T47D (cell line): ENCODE results near the gene FER1L5.

Experiments
- DNase-seq, 2 experiments: peaks; one replicate each; pipeline versions ENCODE4 v3.0.0 to v3.0.0-alpha.2; 2011 to 2012; ENCODE audit warnings: low read depth in 1 of 2, low spot score in 1 of 2
- JUND ChIP-seq: IDR thresholded peaks from 2 replicates; pipeline ENCODE4 v1.6.1; 2012; ENCODE audit warnings: low read depth
- in situ Hi-C: cut with HindIII; loops from 2 replicates; pipeline ENCODE4 v1.10.0; 2016; ENCODE audit warnings: low sequenced_read_pairs, low pct_unique_long_range_greater_than_20kb

FER1L5 gene

DNA sequence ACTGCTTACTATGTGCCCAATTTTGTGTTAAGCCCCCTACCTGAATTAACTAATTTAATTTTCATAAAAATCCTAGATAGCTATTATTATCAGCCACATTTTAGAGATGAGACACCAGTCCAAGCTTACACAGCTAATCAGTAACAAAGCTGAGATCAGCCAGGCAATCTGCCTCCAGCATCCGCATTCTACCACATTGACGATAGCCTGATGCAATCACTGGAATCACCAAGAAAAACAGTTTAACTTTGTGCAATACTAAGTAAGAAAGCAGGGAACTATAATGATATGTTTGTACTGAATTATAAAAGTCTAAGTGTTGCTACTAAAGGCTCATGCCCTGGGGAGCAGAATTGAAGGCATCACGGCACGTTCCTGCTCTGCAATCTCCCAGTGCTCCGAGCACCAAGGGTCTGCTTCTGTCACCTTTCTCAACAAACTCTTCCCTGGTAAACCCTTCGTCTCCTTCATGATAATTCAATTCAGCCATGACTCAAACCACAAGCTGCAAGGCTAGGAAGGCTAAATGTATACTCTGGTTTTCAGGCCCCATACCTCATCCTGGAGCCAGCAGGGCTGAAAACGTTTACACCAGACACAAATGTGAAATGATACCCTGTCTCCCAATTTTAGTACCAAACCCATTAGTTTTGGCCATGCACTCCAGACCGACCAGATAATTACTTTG lies 23.8 kb upstream of the FER1L5 start:
- in situ Hi-C loops, result no loop called here
- DNase-seq, result no peak
- no peak for TF ChIP-seq JUND

DNA sequence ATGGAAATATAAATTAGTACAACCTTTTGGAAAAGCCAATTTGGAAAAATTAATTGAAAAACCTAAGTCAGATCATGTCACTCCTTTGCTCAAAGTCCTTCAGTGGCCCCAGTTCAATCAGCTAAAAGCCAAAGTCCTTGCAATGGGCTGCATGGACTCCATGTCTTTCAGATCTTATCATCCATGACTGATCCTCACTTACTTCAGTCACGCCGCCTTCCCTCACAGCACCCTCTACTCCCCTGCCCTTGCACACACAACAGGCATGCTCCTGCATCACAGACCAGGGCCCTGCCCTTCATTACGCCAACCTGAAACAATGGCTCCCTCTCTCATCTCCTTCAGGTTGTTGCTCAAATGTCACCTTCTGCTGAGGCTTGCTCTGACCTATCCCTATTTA lies 20.0 kb upstream of the FER1L5 start:
- no peak for TF ChIP-seq JUND
- in situ Hi-C loops, result no loop called here
- no peak for DNase-seq

DNA sequence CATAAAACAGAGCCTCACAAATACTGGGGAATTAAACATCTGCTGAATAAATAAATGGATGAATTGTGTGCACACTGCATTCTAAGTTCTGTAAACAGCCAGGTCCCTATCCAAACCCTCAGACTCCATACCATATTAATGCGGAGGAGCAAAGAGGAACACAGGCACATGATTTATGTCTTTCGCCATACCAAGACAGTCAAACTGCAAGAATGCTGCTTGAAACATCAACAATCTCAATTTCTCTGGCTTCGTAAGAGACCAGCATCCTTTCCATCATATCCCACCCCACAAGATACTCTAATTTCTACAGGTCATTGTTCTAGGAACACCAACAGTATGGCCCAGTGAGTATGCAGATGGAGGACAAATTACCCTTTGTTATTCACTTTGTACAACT lies 19.4 kb upstream of the FER1L5 start:
- in situ Hi-C loops, result no loop called here
- no peak for TF ChIP-seq JUND
- no peak for DNase-seq

DNA sequence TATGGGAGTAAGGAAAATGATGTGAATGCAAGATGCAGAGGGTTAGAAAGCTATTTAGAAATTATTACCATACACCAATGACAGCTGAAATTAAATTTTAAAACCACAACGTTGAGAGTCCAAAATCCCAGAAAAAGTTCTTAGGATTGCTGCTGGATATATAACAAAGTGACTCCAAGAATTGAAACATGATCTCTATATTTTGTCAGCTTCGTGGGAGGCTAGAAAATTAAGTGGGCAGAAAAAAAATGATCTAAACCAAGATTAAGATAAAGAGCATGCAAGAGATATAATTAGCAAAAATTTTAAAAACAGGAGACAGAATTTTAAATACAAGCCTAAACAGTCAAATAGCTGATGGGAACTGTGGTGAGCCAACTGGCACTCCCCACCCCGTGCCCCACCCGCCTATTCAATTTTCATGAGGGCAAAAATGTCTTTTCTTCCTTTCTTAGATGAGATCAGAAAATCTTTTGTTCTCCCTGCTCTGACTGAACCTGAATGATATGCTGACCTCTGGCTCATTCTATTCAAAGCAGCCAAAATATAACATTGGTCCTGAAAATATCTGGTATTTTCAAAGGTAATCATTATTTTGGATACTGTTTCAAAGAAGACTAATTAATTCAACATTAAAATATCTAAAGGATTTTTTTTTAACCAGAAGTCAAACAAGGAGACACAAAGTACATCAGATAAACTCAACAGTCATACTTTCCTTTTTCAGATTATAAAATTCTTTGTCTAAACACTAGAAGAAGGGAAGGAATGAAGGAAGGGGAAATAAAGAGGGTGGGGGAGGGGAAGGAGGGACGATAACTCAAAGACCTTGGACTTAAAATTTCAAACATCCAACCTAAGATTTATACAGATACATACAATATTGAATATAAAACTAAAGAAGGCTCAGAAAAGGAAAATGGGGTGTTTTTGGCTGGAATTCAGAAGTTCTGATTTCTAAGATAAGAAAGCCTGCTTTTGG lies 16.7 kb upstream of the FER1L5 start:
- TF ChIP-seq JUND, result no peak
- in situ Hi-C loops, result no loop called here
- DNase-seq, result no peak

DNA sequence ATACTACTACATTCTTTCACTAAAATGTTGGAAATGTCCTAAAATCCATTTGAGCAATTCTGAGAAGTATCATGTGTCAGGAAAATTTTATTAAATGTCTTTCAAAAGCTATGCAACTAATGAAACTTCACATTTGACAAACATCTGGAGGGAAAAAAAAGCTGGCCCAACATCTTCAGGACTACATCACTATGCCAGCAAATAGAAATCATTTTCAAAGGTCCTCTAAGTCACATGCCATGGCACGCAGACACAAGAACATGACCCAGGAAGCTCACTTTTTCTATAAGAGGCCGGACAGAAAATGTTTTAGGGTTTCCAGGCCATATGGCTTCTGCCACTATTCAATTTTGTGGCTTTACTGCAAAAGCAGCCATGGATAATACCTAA lies 16.0 kb upstream of the FER1L5 start:
- no peak for DNase-seq

DNA sequence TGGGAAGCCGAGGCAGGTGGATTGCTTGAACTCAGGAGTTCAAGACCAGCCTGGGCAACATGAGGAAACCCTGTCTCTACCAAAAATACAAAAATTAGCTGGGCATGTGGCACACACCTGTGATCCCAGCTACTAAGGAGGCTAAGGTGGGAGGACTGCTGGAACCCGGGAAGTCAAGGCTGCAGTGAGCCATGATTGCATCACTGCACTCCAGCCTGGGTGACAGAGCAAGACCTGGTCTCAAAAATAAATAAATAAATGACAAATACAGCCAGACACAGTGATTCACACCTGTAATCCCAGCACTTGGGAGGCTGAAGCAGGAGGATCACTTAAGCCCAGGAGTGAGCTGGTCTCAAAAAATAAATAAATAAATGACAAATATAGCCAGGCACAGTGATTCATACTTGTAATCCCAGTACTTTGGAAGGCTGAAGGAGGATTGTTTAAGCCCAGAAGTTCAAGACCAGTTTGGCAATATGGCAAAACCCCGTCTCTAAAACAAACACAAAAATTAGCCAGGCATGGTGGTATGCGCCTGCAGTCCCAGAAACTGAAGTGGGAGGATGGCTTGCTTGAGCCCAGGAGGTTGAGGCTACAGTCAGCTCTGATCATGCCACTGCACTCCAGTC lies 10.6 kb upstream of the FER1L5 start:
- no peak for TF ChIP-seq JUND
- in situ Hi-C loops, result no loop called here
- DNase-seq, result peak in 1 of 2 experiments; percentile 9

More for the DNA sequence above, 16.0 kb upstream of the FER1L5 start:
- no peak for TF ChIP-seq JUND
- in situ Hi-C loops, result no loop called here

DNA sequence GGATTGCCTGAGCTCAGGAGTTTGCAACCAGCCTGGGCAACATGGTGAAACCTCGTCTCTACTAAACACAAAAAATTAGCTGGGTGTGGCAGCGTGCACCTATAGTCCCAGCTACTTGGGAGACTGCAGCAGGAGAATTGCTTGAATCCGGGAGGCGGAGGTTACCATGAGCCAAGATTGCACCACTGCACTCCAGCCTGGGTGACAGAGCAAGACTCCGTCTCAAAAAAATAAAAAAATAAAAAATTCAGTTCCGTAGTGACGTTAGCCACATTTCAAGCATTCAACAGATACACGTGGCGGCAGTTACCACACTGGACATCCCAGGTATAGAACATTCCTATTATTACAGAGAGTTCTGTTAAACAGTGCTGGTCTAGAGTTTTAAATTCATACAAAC lies 8.9 kb upstream of the FER1L5 start:
- no peak for TF ChIP-seq JUND
- no peak for DNase-seq
- in situ Hi-C loops, result no loop called here

DNA sequence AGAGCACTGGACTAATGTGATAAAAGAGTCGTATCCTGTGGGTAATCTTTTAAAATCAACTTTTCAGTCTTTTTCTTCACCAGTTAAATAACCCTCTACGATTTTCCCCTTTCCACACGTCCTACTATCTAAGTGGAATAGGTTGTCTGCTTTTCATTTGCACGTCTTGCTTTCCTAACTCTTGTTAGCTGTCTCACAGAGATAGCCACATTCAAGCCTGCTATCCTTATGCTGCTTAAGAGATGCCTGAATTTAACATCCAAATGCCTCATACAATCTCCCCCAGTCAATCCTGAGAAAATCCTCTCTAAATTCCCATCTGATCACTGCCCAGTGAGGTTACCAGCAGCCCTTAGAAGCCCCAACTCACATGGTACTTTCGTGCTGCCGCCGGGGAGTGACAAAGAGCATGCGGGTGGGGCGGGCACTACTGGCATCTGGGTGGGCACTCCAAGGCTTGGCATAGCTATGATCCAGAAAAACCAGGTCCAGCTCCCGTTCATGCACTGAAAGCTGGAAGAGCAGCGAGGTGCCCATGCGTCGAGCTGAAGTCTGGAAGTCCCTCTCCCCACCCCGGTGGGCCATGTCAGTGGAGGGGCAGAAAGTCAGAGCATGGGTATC lies 5.9 kb upstream of the FER1L5 start:
- in situ Hi-C loops, result no loop called here
- no peak for TF ChIP-seq JUND
- peak in 1 of 2 experiments; percentile 7 for DNase-seq

DNA sequence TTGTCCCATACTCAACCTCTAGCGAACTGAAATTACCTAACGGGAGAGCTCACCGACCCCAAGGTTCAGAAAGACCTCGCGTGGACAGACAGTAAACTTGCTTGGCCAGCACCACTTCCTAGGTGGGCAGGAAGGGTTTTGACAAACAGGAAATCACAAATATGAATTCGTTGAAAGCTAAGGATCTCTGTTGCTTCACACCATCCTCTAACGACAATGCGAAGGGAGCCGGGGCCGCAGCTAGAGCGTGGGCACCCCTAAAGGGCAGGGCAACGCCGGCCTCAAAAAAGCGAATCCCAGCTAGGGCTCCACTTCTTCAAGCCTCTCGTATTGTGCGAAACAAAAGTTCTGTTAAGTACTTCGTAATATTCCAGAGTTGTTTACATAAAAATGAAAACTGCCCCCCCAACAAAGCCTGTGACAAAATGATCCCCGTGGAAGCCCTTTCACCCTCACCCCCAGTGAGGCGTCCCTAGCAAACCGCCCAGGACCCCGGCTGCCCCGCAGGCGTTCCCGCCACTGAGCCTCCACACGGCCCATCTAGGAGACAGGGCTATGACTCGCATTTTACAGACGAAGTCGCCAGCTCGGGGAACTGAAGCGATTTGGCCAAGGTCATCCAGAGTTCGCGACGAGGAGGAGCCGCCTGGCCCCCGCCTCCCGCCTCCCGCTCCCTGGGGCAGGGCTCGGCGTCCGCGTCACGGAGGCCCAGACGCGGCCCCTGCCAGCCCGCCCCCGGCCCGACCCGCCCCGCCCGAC lies 5.0 kb upstream of the FER1L5 start:
- in situ Hi-C loops, result no loop called here
- TF ChIP-seq JUND, result no peak

DNA sequence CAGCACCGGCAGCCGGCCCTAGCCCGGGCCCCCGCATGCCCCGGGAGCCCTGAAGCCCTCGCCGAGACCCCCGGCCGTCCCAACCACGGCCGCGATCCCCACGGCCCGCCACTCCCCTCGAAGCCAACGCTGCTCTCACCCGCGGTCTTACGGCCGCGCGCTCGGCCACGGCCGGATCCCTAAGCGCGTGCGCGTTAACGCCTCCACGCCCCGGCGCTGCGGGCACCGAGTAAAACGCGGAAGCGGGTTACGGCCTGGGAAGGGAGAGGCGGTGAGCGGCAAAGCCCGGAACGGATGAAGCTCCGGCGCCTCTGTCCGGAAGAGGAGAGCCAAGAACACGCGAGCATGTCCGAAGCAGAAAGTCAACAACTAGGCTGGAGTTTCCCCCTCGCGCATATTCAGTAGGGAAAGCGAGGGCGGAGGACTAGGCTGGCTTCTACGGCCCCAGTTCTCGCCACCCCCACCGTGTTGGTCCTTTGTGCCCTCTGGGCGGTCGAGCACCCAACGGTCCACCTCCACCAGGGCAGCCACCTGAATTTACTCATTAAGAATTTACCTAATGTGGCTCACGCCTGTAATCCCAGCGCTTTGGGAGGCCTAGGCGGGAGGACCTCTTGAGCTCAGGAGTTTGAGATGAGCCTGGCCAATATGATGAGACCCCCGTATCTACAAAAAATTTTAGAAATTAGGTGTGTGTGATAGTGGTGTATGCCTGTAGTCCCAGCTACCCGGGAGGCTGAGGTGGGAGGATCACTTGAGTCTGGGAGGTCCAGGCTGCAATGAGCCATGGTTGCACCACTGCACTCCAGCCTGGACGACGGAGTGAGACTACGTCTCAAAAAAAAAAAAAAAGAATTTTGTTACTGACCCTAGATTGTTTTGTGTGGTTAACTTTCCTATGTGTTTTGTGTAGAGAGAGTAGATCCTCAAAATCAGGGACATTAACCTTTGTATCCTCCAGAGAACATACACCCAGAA lies 4.1 kb upstream of the FER1L5 start, which contains the start of gene KANSL3:
Gene KANSL3, minus strand, starts transcription at position 169 of the 978 bp plus-strand sequence. CDS start 1,177 bp downstream, outside the sequence.
- peak; percentile 90 for TF ChIP-seq JUND
- in situ Hi-C loops, result no loop called here
- peak; percentile 54 to 94 for DNase-seq

More for the DNA sequence above, 5.0 kb upstream of the FER1L5 start:
- DNase-seq, result peak; percentile 18 to 87

DNA sequence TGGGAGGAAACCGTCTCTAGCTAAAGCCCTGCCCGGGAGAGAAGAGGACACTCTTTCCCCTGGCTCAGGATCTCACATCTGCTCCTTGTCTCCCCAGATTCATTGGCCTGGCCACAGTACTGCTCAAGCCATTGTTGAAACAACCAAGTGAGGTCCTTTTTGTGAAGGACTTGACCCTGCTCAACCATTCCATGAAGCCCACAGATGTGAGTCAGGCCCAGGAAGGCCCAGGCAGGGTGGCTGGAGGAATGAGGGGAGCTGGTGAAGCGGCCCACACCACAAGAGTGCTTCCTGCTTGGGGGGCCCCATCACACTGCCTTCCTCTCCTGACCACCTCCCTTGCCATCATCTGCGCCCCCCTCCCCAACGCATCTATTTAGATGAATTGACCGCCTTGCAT lies 5.1 kb downstream of the FER1L5 start:
- TF ChIP-seq JUND, result no peak
- in situ Hi-C loops, result no loop called here

More for the DNA sequence above, 5.1 kb downstream of the FER1L5 start:
- no peak for DNase-seq
